Neural crest cell (in vitro differentiated cells): Measurements from ENCODE around the gene PLCB3. TPM values are rescaled to one million over a fixed set of nuclear protein-coding genes. Genes with fewer than 3 reads are reported as not detected.

Experiments
- DNase-seq: peaks from one replicate; pipeline ENCODE4 v3.0.0; 2021; ENCODE audit warnings: low read depth, mixed read lengths, low spot score
- H3K27ac Mint-ChIP-seq: one replicate; pipeline ENCODE4 v1.8.0; 2021; ENCODE audit warnings: mild to moderate bottlenecking, mixed read lengths; ENCODE audit not compliant: unreplicated experiment
- H3K27me3 Mint-ChIP-seq: 2 replicates; pipeline ENCODE4 v1.8.0; 2021; ENCODE audit warnings: low read depth, mild to moderate bottlenecking, mixed read lengths
- H3K36me3 Mint-ChIP-seq: 2 replicates; pipeline ENCODE4 v1.8.0; 2021; ENCODE audit warnings: low read depth, mild to moderate bottlenecking, mixed read lengths
- H3K4me1 Mint-ChIP-seq: 2 replicates; pipeline ENCODE4 v1.8.0; 2021; ENCODE audit warnings: mixed read lengths
- H3K4me3 Mint-ChIP-seq: one replicate; pipeline ENCODE4 v1.8.0; 2021; ENCODE audit warnings: mild to moderate bottlenecking, mixed read lengths
- H3K9me3 Mint-ChIP-seq: 2 replicates; pipeline ENCODE4 v1.8.0; 2021; ENCODE audit warnings: mixed read lengths
- total RNA-seq: library from RNA; stranded (reverse); gene quantifications from 2 replicates; pipeline ENCODE4 v1.2.1, GENCODE V29; 2021
- TF ChIP-seq, protein P1 (sequence below): fragments of 200-600 bp; sonication (generic); conservative IDR thresholded peaks from 2 replicates; pipeline ENCODE4 v1.5.0; 2021; ENCODE audit warnings: antibody characterized with exemption, mild to moderate bottlenecking

Gene PLCB3
- total RNA-seq, 1 donor from 2014 or later: 36.4 TPM

DNA sequence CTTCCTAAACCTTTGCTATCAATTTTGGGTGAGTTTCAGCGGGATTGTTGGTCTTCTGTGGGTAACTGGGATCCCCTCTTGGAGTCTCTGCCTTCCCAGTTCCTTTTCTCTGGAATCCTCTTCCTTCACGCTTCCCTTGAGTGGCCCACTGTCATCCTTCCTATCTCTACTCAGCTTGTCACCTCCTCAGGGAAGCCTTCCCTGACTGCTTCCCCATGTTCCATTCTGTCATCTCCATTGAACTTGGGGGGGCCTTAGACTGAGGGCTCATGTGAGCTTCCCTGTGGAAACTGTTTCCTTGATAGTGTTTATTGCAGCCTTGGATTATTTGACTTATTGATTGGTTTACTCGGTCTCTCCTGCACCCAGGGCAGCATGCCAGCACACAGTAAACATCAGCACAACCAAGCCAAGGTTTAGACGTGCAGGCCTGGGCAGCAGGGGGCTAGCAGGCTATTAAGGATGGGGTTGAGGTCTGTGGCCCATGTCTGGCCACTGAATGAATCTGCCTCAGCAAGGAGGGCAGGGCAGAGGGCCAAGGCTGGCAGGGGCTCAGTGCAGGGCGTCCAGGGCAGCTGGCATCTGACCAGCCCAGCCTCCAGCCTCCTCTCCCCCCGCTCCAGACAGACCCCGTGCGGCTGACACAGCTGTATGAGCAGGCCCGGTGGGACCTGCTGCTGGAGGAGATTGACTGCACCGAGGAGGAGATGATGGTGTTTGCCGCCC lies 32.5 kb upstream of the PLCB3 start:
- H3K27ac Mint-ChIP-seq: peak overlapping the region; percentile 45
- no peaks in the 10 kb centered on the region for H3K4me1 Mint-ChIP-seq
- DNase-seq: no peak
- TF ChIP-seq, protein P1, sequence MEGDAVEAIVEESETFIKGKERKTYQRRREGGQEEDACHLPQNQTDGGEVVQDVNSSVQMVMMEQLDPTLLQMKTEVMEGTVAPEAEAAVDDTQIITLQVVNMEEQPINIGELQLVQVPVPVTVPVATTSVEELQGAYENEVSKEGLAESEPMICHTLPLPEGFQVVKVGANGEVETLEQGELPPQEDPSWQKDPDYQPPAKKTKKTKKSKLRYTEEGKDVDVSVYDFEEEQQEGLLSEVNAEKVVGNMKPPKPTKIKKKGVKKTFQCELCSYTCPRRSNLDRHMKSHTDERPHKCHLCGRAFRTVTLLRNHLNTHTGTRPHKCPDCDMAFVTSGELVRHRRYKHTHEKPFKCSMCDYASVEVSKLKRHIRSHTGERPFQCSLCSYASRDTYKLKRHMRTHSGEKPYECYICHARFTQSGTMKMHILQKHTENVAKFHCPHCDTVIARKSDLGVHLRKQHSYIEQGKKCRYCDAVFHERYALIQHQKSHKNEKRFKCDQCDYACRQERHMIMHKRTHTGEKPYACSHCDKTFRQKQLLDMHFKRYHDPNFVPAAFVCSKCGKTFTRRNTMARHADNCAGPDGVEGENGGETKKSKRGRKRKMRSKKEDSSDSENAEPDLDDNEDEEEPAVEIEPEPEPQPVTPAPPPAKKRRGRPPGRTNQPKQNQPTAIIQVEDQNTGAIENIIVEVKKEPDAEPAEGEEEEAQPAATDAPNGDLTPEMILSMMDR: no peak
- peaks cover 4% of the 10 kb centered on the region for H3K36me3 Mint-ChIP-seq
- H3K27me3 Mint-ChIP-seq: no peaks in the 10 kb centered on the region
- no peak overlapping the region for H3K4me3 Mint-ChIP-seq
- no peaks in the 10 kb centered on the region for H3K9me3 Mint-ChIP-seq

DNA sequence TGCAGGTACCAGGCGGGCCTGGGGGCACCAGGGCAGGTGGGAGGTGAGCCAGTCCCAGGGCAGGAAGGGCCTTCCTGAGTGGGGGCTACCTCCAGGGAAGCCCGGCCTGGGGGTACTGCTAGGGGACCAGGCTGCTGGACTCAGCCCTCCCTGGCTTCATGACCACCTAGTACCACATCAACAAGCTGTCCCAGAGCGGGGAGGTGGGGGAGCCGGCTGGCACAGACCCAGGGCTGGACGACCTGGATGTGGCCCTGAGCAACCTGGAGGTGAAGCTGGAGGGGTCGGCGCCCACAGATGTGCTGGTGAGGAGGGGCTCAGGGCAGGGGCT lies 32.0 kb upstream of the PLCB3 start:
- Mint-ChIP-seq H3K36me3 (peaks cover 4% of the 10 kb centered on the region), H3K4me1 (no peaks in the 10 kb centered on the region), H3K4me3 (no peak overlapping the region), H3K27me3 (no peaks in the 10 kb centered on the region), H3K27ac (no peak overlapping the region), H3K9me3 (no peaks in the 10 kb centered on the region)
- TF ChIP-seq, protein P1: no peak
- no peak for DNase-seq

DNA sequence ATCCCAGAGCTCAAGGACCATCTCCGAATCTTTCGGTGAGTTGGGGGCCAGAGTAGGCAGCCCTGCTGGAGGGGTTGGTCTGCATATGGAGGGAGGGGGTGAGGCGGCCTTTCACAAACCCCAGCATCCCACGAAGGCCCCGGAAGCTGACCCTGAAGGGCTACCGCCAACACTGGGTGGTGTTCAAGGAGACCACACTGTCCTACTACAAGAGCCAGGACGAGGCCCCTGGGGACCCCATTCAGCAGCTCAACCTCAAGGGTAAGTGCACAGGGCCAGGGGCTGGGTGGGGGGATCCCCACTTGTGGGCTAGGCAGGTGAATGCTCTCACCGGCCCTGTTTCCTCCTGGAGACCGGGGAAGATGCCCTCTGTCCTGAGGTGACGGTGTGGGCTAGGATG lies 31.6 kb upstream of the PLCB3 start:
- no peaks in the 10 kb centered on the region for H3K4me1 Mint-ChIP-seq
- TF ChIP-seq, protein P1: no peak
- no peak for DNase-seq
- H3K36me3 Mint-ChIP-seq: peaks cover 4% of the 10 kb centered on the region
- H3K27me3 Mint-ChIP-seq: no peaks in the 10 kb centered on the region
- no peak overlapping the region for H3K27ac Mint-ChIP-seq
- no peak overlapping the region for H3K4me3 Mint-ChIP-seq
- H3K9me3 Mint-ChIP-seq: no peaks in the 10 kb centered on the region

DNA sequence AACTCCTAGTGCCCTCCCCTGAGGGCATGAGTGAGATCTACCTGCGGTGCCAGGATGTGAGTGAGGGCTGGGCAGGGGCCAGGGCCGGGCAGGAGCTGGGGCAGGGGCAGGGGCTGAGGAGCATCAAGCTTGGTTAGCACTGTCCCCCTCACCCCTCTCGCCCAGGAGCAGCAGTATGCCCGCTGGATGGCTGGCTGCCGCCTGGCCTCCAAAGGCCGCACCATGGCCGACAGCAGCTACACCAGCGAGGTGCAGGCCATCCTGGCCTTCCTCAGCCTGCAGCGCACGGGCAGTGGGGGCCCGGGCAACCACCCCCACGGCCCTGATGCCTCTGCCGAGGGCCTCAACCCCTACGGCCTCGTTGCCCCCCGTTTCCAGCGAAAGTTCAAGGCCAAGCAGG lies 31.1 kb upstream of the PLCB3 start:
- Mint-ChIP-seq H3K27me3 (no peaks in the 10 kb centered on the region), H3K9me3 (no peaks in the 10 kb centered on the region), H3K4me1 (peaks cover 4% of the 10 kb centered on the region), H3K27ac (no peak overlapping the region), H3K4me3 (no peak overlapping the region), H3K36me3 (no peaks in the 10 kb centered on the region)
- DNase-seq: no peak
- TF ChIP-seq, protein P1: no peak

DNA sequence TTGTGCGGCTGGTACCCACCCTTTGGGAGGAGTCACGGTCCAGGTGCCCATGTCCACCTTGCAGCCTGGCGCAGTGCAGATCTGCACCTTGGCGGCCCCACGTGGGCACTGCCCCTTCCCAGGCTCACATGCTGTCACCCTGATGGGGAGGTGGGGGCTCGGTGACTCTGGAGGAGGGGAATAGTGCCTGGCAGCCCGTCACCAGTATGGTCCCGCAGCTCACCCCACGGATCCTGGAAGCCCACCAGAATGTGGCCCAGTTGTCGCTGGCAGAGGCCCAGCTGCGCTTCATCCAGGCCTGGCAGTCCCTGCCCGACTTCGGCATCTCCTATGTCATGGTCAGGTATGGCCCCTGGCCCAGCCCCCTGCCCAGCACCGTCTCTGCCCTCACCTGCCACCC lies 30.5 kb upstream of the PLCB3 start:
- TF ChIP-seq, protein P1: no peak
- no peaks in the 10 kb centered on the region for H3K27me3 Mint-ChIP-seq
- no peaks in the 10 kb centered on the region for H3K36me3 Mint-ChIP-seq
- H3K4me1 Mint-ChIP-seq: peaks cover 9% of the 10 kb centered on the region
- no peak for DNase-seq
- H3K9me3 Mint-ChIP-seq: no peaks in the 10 kb centered on the region
- no peak overlapping the region for H3K4me3 Mint-ChIP-seq
- H3K27ac Mint-ChIP-seq: no peak overlapping the region
